HepG2 (cell line): ENCODE data around the gene KLF15. TPM values are rescaled to one million over a fixed set of nuclear protein-coding genes. Genes with fewer than 3 reads are reported as not detected.
A peak's percentile ranks its signal among the peaks of the same experiment; 100 is the strongest.

Experiments
- FOXA1 ChIP-seq, 2 experiments: fragments of 450-650 bp in 1 of 2; sonication (generic) in 1 of 2; formaldehyde crosslinking in 1 of 2; IDR thresholded peaks; 2 replicates each; pipeline versions ENCODE4 v1.4.0 to v1.6.1; 2016 to 2020; ENCODE audit warnings: missing genetic modification reagents in 1 of 2
- FOXA3 ChIP-seq: IDR thresholded peaks from 2 replicates; pipeline ENCODE4 v1.6.1; 2016; ENCODE audit warnings: missing genetic modification reagents, missing compliant biosample characterization
- HNRNPH1 ChIP-seq: fragments of 200-400 bp; formaldehyde crosslinking; optimal IDR thresholded peaks from 2 replicates; pipeline ENCODE3; 2017; ENCODE audit warnings: mild to moderate bottlenecking, low read depth, low read length
- KMT2B ChIP-seq: IDR thresholded peaks from 2 replicates; pipeline ENCODE4 v1.6.1; 2016; ENCODE audit warnings: missing genetic modification reagents, missing compliant biosample characterization
- PAWR ChIP-seq: sonication (generic); formaldehyde crosslinking; IDR thresholded peaks from 2 replicates; pipeline ENCODE4 v1.4.0; 2020; ENCODE audit warnings: missing genetic modification reagents, mild to moderate bottlenecking, borderline replicate concordance
- PHB2 ChIP-seq: fragments of 450-650 bp; IDR thresholded peaks from 2 replicates; pipeline ENCODE4 v1.6.1; 2018; ENCODE audit not compliant: partially characterized antibody
- SNAPC2 ChIP-seq: sonication (generic); formaldehyde crosslinking; IDR thresholded peaks from 2 replicates; pipeline ENCODE4 v1.8.1; 2022; ENCODE audit warnings: mild to moderate bottlenecking, missing genetic modification reagents
- SOX13 ChIP-seq, 3 experiments: fragments of 450-650 bp in 1 of 3; sonication (generic) in 1 of 3; formaldehyde crosslinking in 1 of 3; IDR thresholded peaks in 2 of 3; conservative IDR thresholded peaks in 1 of 3; 2 replicates each; pipeline versions ENCODE4 v1.5.0 to v1.6.1; 2016 to 2020; ENCODE audit warnings: antibody characterized with exemption in 1 of 3, mild to moderate bottlenecking in 1 of 3, missing compliant biosample characterization in 1 of 3, missing genetic modification reagents in 1 of 3, moderate library complexity in 1 of 3
- ZMYM4 ChIP-seq: sonication (generic); formaldehyde crosslinking; IDR thresholded peaks from 2 replicates; pipeline ENCODE4 v1.8.1; 2023; ENCODE audit warnings: mild to moderate bottlenecking, missing genetic modification reagents
- ZNF20 ChIP-seq: sonication (generic); formaldehyde crosslinking; IDR thresholded peaks from 2 replicates; pipeline ENCODE4 v1.4.0; 2020; ENCODE audit warnings: mild to moderate bottlenecking, moderate library complexity, missing genetic modification reagents
- ZNF841 ChIP-seq: sonication (generic); formaldehyde crosslinking; IDR thresholded peaks from 2 replicates; pipeline ENCODE4 v1.8.1; 2023; ENCODE audit warnings: missing genetic modification reagents, borderline replicate concordance
- polyA plus RNA-seq, 8 experiments: library from polyadenylated mRNA; depleted of rRNA in 3 of 8; stranded (reverse) in 7 of 8; unstranded in 1 of 8; fragments of >200 nt; fragmentation: Illumina TruSeq in 4 of 8; extraction: Trizol in 4 of 8; gene quantifications; 2 replicates each; pipeline versions ENCODE4 v1.2.1 to v1.2.3, GENCODE V29; 2011 to 2016; ENCODE audit warnings: low read depth in 4 of 8, missing spikeins in 1 of 8, mixed read lengths in 1 of 8; ENCODE audit not compliant: insufficient read depth in 1 of 8
- total RNA-seq, 5 experiments: library from RNA; depleted of rRNA; stranded (reverse); fragments of >200 nt; fragmentation: Illumina TruSeq; extraction: Trizol; gene quantifications; 2 replicates each; pipeline ENCODE4 v1.2.3, GENCODE V29; 2016; ENCODE audit warnings: low read depth in 1 of 5
- TF ChIP-seq, protein P1 (sequence below): sonication (generic); formaldehyde crosslinking; IDR thresholded peaks from 2 replicates; pipeline ENCODE4 v1.5.1; 2020; ENCODE audit warnings: mild to moderate bottlenecking, missing genetic modification reagents, moderate library complexity
- TF ChIP-seq, protein P2 (sequence below): sonication (generic); formaldehyde crosslinking; IDR thresholded peaks from 2 replicates; pipeline ENCODE4 v1.5.0; 2020; ENCODE audit warnings: missing genetic modification reagents, mild to moderate bottlenecking, borderline replicate concordance
- TF ChIP-seq, protein P3 (sequence below): IDR thresholded peaks from 2 replicates; pipeline ENCODE4 v1.6.1; 2016; ENCODE audit warnings: control low read depth
- TF ChIP-seq, protein P4 (sequence below): sonication (generic); formaldehyde crosslinking; IDR thresholded peaks from 2 replicates; pipeline ENCODE4 v1.4.0; 2020; ENCODE audit warnings: missing genetic modification reagents, borderline replicate concordance

KLF15 gene
- total and polyA plus RNA-seq, 2 of the 13 experiments (the other 11 are each of a cell fraction or from before 2014, with no cell fraction given) = 7.1 to 7.8 TPM

DNA sequence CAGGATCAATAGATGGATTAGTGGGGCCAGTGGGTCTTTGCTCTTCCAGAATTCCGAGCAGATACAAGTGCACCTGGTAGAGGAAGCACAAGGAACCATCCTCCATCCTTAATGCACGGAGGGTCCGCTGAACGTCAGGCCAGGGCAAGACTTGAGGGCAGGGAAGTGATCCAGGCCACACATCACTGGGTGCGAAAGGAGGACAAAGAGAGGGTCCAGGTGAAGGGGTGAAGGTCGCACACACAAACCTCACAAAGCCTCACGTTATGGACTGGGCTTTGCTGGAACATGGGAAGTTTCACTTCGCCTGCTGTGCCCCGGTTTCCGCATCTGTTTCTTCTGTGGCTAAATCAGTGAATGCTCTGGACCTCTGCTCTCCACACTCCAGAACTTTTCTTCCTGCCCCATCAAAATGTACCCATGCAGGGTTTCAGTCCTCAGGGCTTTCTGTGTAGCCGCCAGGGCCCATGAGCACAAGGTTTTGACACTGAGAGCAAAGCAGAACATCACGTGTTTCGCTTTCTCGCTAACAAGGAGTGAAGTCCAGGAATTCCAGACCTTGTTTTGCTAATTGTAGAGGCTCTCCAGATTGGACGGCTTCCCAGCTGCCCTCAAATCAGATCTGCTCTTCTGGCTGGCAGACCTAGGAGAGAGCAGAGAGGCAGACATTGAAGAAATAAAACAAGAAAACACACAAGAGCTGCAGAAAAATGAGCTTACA is 56.3 kb downstream of the KLF15 start (continued):
- TF ChIP-seq, protein P1, sequence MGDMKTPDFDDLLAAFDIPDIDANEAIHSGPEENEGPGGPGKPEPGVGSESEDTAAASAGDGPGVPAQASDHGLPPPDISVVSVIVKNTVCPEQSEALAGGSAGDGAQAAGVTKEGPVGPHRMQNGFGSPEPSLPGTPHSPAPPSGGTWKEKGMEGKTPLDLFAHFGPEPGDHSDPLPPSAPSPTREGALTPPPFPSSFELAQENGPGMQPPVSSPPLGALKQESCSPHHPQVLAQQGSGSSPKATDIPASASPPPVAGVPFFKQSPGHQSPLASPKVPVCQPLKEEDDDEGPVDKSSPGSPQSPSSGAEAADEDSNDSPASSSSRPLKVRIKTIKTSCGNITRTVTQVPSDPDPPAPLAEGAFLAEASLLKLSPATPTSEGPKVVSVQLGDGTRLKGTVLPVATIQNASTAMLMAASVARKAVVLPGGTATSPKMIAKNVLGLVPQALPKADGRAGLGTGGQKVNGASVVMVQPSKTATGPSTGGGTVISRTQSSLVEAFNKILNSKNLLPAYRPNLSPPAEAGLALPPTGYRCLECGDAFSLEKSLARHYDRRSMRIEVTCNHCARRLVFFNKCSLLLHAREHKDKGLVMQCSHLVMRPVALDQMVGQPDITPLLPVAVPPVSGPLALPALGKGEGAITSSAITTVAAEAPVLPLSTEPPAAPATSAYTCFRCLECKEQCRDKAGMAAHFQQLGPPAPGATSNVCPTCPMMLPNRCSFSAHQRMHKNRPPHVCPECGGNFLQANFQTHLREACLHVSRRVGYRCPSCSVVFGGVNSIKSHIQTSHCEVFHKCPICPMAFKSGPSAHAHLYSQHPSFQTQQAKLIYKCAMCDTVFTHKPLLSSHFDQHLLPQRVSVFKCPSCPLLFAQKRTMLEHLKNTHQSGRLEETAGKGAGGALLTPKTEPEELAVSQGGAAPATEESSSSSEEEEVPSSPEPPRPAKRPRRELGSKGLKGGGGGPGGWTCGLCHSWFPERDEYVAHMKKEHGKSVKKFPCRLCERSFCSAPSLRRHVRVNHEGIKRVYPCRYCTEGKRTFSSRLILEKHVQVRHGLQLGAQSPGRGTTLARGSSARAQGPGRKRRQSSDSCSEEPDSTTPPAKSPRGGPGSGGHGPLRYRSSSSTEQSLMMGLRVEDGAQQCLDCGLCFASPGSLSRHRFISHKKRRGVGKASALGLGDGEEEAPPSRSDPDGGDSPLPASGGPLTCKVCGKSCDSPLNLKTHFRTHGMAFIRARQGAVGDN (CRISPR knock-in tag) = peak; percentile 52
- TF ChIP-seq PAWR (CRISPR knock-in tag) (no peak), KMT2B (CRISPR knock-in tag) (no peak), ZMYM4 (peak; percentile 58), HNRNPH1 (no peak), FOXA1 (IDR thresholded peaks at IDR 0.05) (no peak), FOXA1 (CRISPR knock-in tag; IDR thresholded peaks at IDR 0.05) (no peak), ZNF841 (CRISPR knock-in tag) (no peak), ZNF20 (CRISPR knock-in tag) (no peak), PHB2 (no peak), FOXA3 (no peak), SNAPC2 (CRISPR knock-in tag) (no peak), SOX13 (IDR thresholded peaks at IDR 0.05) (no peak), SOX13 (CRISPR knock-in tag; conservative IDR thresholded peaks at IDR 0.05 in 1 of 2, IDR thresholded peaks at IDR 0.05 in 1 of 2) (peak in 1 of 2 experiments; percentile 19; a peak in 1 of 4 replicates)
- TF ChIP-seq, protein P2, sequence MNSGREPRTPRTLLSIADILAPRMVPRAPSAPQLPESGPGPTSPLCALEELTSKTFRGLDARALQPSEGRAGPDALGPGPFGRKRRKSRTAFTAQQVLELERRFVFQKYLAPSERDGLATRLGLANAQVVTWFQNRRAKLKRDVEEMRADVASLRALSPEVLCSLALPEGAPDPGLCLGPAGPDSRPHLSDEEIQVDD (CRISPR knock-in tag) = no peak
- TF ChIP-seq, protein P3, sequence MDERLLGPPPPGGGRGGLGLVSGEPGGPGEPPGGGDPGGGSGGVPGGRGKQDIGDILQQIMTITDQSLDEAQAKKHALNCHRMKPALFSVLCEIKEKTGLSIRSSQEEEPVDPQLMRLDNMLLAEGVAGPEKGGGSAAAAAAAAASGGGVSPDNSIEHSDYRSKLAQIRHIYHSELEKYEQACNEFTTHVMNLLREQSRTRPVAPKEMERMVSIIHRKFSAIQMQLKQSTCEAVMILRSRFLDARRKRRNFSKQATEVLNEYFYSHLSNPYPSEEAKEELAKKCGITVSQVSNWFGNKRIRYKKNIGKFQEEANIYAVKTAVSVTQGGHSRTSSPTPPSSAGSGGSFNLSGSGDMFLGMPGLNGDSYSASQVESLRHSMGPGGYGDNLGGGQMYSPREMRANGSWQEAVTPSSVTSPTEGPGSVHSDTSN (CRISPR knock-in tag) = no peak
- TF ChIP-seq, protein P4, sequence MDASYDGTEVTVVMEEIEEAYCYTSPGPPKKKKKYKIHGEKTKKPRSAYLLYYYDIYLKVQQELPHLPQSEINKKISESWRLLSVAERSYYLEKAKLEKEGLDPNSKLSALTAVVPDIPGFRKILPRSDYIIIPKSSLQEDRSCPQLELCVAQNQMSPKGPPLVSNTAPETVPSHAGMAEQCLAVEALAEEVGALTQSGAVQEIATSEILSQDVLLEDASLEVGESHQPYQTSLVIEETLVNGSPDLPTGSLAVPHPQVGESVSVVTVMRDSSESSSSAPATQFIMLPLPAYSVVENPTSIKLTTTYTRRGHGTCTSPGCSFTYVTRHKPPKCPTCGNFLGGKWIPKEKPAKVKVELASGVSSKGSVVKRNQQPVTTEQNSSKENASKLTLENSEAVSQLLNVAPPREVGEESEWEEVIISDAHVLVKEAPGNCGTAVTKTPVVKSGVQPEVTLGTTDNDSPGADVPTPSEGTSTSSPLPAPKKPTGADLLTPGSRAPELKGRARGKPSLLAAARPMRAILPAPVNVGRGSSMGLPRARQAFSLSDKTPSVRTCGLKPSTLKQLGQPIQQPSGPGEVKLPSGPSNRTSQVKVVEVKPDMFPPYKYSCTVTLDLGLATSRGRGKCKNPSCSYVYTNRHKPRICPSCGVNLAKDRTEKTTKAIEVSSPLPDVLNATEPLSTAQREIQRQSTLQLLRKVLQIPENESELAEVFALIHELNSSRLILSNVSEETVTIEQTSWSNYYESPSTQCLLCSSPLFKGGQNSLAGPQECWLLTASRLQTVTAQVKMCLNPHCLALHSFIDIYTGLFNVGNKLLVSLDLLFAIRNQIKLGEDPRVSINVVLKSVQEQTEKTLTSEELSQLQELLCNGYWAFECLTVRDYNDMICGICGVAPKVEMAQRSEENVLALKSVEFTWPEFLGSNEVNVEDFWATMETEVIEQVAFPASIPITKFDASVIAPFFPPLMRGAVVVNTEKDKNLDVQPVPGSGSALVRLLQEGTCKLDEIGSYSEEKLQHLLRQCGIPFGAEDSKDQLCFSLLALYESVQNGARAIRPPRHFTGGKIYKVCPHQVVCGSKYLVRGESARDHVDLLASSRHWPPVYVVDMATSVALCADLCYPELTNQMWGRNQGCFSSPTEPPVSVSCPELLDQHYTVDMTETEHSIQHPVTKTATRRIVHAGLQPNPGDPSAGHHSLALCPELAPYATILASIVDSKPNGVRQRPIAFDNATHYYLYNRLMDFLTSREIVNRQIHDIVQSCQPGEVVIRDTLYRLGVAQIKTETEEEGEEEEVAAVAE (CRISPR knock-in tag) = no peak
